Breast epithelium (tissue), 3 donors: ENCODE measurements around the gene PICALM.

Experiments
- CTCF ChIP-seq, 3 donors: fragments of 450-650 bp; IDR thresholded peaks; one replicate each; pipeline ENCODE4 v1.5.1; 2016 to 2017; ENCODE audit warnings: antibody characterized with exemption in 3 of 3, mild to moderate bottlenecking in 3 of 3, moderate library complexity in 3 of 3
- POLR2A ChIP-seq: fragments of 450-650 bp; IDR thresholded peaks from one replicate; pipeline ENCODE4 v1.6.1; 2016; ENCODE audit warnings: antibody characterized with exemption, mild to moderate bottlenecking, moderate library complexity
- POLR2AphosphoS5 ChIP-seq, 3 donors: sonication (generic); formaldehyde crosslinking; IDR thresholded peaks; one replicate each; pipeline ENCODE4 v1.6.1; 2017; ENCODE audit warnings: antibody characterized with exemption in 3 of 3

- no peak for TF ChIP-seq POLR2AphosphoS5 (IDR thresholded peaks at IDR 0.05)
- TF ChIP-seq CTCF (IDR thresholded peaks at IDR 0.05), result no peak
- TF ChIP-seq POLR2A, result no peak
These were observed 27.7 kb downstream of the PICALM start for GRCh38 chr11:86040919-86041850.
